Fibroblast of villous mesenchyme (primary cell): ENCODE data around the gene MBP. TPM values are rescaled to one million over a fixed set of nuclear protein-coding genes. Genes with fewer than 3 reads are reported as not detected.

Source experiments
- DNase-seq: peaks from one replicate; pipeline ENCODE4 v3.0.0-alpha.2; 2010; ENCODE audit warnings: low read depth
- H3K4me3 ChIP-seq: 2 replicates; pipeline ENCODE4 v1.5.1; 2011; ENCODE audit warnings: low read depth, mild to moderate bottlenecking, low read length
- CTCF ChIP-seq: IDR thresholded peaks from 2 replicates; pipeline ENCODE4 v1.5.1; 2012; ENCODE audit warnings: low read depth, mild to moderate bottlenecking, low read length; ENCODE audit not compliant: insufficient read depth
- total RNA-seq: library from RNA; depleted of rRNA; stranded (reverse); fragments of >200 nt; gene quantifications from 2 replicates; pipeline ENCODE4 v1.2.3, GENCODE V29; 2012

MBP gene
- total RNA-seq, 1 donor, result 3.9 TPM

DNA sequence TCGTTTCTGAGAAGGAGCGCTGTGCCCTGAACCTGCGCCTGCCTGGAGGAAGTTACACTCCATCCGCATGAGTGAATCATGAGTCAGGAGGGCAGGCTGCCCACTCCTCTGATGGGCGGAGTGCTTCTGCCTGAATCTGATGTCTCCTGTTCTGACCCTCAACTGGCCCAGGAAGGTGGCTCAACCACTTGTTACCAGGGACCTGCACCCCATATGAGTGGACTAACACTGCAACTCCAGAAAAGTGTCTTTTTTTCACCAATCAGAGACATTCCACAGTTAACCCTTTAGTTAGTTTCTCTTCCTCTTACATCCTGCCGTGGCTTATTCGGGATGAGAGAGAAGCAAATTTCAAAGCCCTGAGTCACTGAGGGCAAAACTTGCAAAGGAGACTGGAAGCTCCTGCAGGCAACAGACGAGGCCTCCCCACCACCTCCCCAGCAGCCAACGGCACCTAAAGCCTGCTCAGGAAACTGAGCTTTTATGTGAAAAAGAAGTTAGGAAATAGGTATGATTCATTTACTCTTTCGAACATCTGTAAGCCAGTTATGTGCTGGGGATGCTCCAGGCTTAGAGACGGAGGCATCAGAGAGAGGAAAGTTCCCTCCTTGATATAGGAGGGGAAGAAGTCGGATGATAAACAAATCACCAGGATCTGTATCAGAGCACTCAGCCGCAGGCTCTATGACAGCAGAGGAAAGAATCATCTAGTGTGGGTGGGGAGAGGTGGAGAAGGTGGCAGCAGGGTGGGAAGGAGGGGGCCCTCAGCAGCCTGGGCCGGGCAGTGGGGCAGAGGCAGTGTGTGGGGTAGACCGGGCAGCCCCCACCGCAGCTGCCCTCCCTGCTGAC is 30.9 kb downstream of the MBP start:
- peak; percentile 98 for DNase-seq
- TF ChIP-seq CTCF, result no peak
- H3K4me3 ChIP-seq, result peak overlapping the region; percentile 24

GRCh38 chr18:77100751-77101355 is 31.7 kb downstream of the MBP start:
- H3K4me3 ChIP-seq, result peak overlapping the region; percentile 12
- no peak for TF ChIP-seq CTCF
- no peak for DNase-seq

DNA sequence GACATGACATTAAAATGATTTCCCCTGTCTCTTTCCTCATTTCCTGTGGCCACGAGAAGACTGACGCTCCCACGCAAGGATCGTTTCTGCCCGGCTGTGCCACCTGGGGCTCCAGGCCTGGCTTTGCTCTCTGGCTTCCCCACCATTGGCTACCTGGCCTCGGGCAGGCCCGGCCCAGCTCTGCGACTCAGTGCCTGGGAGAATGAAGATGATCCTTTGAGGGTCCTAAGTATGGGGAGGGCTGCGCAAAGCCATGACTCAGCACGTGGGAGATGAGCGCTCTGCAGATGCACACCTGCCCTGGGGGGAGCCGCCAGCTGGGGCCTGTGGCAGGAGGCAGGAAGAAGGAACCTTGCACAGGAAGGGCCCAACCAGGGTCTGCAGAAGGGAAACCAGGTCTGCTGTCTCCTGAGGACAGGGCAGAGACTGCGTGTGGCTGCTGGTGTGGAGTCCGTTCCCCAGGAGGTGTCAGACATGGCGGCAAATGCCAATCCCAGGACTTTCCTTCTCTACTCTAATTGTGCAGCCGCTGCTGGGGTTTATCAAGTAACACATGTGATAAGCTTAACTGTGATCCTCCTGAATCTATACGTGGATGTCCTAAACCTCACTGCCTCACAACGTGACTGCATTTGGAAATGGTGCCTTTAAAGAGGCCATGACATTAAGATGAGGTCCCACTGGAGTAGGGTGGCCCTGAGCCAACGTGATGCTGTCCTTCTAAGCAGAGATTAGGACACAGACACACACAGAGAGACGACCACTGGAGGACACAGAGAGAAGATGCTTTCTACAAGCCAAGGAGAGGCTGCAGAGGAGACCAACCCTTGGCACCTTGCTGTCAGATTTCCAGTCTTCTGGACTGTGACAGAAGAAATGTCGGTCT is 32.9 kb downstream of the MBP start:
- no peak for TF ChIP-seq CTCF
- H3K4me3 ChIP-seq, result no peak overlapping the region
- no peak for DNase-seq

DNA sequence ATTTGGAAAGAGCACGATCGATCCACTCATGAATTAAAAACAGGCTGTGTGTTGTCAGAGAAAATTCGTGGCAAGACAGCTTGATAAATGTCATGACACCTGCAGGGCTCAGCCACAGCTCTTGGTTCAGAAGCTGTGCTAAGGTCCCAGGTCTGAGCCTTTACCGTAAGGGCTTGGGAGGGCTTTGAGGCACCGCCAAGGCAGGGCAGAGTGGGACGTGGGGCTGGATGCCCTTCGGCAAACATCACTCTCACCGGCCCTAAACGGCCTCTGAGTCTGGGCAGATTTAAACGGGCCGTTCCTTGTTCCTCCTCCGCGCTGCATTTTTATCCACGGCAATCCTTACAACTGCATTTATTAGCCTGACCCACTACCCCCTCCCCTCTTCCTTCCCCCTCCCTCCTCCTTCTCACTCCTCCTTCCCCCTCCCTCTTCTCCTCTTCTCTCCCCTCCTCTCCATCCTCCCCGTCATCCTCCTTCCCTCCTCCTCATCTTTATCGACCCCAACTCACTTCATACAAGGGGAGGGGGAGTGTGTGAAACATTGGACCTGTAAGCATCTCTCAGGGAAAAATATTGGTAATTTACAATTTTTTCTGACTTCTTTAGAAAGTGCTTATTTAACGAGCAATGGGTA is 33.9 kb downstream of the MBP start:
- peak; percentile 42 for DNase-seq
- H3K4me3 ChIP-seq, result no peak overlapping the region
- TF ChIP-seq CTCF, result no peak

- peak; percentile 77 for DNase-seq
- no peak overlapping the region for H3K4me3 ChIP-seq
- TF ChIP-seq CTCF, result no peak
Measured at GRCh38 chr18:77098029-77098428, 34.6 kb downstream of the MBP start.
